M059J (cell line): ENCODE data around the gene GABRG3. TPM values are rescaled to one million over a fixed set of nuclear protein-coding genes. Genes with fewer than 3 reads are reported as not detected.

Source experiments
- DNase-seq: peaks from one replicate; pipeline ENCODE4 v3.0.0-alpha.2; 2012; ENCODE audit warnings: low read depth
- total RNA-seq: library from RNA; depleted of rRNA; stranded (reverse); fragments of >200 nt; shearing (Covaris generic); gene quantifications from 2 replicates; pipeline ENCODE4 v1.2.3, GENCODE V29; 2014; rRNA removed

GABRG3 gene
- total RNA-seq, result not detected in 2 replicates

DNA sequence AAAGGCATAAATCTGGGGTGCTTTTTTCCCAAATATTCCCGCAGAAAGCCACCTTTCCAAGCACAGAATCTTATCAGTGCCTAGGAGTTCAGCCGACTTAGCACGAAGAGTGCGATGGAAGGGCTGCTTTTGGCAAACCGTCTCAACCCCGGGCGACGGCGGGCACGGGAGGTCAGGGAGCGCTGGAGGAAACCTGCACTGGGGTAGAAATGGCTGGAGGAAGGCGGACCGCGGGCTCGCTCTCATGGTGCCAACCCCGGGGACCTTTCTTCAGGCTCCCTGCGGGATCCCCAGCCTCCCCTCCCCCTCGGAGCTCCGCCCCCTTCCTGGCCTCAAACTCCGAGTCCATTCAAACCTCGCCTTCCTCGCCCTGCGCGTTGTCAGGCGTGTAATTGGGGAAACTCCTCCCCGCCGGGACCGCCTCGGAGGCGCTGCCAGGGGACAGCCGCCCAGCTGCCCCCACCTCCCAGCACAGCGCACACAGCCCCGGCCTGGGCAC is at the start of gene GABRG3:
Gene GABRG3 (plus strand): TSS at position 470 of the 499 bp plus-strand sequence.
- DNase-seq, result no peak

DNA sequence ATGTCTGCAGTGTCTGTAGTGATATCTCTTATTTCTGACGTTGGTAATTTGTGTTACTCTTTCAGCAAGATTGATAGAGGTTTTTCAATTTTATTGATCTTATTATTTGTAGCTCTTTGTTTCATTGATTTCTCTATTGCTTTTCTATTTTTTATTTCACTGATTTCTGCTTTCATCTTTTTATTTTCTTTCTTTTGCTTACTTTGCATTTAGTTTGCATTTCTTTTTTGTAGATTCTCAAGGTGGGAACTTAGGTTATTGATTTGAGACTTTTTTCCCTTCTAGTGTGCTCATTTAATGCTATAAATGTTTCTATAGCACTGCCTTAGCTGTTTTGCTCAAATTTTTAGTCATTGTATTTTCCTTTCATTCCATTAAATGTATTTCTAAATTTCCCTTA is 49.5 kb upstream of the GABRG3 start:
- DNase-seq, result no peak

DNA sequence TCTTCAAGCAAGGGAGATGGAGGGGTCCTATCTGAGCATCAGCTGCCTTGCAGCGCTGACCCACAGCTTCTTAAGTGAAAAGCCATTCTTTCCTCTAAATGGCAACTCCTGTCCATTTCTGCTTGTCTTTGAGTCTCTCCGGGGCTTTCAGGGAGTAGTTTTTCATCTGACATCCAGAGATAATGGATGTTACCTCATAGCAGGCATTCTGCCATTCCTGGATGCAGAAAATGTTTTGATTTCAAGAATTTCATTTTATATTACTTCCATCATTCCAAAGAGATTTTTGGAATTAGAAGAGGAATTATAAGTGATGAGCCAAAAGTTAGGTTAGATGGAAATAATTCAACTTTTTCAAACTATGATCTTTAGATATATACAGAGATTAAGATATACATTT is 44.9 kb upstream of the GABRG3 start:
- DNase-seq, result no peak

DNA sequence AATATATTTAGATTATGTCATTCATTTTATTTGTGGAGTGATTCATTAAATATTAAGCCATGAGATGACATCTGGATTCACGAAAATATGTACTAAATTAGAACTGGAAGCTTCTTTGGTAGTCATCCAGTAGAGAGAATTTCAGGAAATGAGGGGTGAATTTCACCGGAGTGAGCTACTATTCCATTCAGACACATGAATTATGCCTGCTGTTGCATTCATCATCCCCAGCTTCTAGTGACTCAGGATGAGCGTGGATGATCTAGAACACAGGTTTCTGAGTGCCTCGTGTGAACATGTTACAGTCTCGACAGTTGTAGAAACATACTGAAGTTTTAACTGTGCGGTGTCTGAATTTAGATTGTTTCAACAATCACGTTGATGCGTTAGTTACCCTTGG is 42.9 kb upstream of the GABRG3 start:
- DNase-seq, result no peak

DNA sequence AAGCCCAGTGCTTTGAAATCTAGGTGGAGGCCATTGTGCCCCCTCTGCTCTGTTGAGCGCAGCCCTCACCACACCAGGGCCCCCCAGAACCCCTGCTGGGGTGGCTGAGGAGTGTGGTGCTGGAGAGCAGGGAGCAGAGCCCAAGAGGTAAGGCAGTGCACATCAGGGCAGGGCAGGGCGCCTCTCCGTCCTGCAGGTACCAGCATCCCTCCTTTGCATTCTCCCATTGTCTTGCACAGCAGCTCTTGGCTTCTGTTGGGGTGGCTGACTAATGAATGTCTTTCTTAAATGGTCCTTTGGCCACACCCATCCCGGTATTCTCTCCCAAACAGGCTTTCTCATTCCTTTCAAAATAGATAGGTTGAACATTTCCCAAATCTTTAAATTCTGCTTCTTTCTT is 41.4 kb upstream of the GABRG3 start:
- DNase-seq, result no peak

DNA sequence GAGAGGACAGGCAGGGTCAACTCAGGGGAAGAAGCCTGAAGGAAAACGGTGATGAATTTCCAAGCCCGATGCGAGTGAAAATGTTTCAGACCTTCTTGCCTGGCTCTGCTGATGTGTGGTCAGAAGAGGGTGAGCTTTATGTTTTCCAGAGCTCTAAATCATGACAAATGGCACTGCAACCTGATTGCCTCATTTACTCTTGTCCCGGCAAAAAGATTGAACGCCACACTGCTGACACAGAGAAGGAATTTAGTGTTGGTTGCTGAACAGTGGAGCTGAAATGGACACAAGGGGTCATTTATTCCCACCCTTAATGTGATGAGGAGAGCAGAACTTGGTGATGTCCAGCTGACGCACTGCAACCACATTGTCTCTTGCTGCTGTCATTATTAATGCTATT is 36.1 kb upstream of the GABRG3 start:
- no peak for DNase-seq

DNA sequence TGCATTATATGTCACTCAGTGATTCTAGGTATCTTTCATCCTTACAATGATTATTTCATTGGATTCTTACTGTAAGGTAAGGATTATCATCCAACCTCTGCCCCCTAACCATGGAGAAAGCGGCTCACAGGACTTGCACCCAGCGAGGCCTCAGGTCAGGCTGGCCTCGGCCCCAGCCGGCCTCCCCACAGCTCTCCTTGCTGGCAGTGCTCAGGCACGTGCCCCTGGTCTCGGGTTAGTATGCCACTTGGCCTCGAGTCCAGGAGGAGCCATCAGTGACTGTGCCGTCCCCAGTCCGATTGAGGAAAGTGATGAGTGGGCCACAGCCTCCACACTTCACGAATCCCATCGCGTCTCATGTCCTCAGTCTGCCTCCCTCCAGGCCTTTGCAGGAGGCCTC is 35.7 kb upstream of the GABRG3 start:
- no peak for DNase-seq

DNA sequence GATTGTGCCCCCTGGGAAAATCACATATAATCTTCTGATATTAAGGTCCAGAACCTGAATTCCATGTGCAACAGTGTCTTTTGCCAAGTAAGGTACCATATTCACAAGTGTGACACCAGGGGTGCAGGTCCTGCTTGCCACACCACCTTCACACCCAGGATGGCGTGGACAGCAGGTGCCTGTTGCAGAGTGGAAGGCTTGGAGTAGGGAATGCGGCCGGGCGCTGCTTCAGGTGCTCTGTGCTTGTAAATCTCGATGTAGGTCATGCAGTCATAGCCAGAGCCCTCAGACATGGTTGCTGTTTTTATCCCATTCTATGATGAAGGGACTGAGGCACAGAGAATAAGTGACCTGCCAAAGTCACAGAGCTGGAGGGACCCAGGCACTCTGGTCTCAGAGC is 34.5 kb upstream of the GABRG3 start:
- DNase-seq, result no peak

DNA sequence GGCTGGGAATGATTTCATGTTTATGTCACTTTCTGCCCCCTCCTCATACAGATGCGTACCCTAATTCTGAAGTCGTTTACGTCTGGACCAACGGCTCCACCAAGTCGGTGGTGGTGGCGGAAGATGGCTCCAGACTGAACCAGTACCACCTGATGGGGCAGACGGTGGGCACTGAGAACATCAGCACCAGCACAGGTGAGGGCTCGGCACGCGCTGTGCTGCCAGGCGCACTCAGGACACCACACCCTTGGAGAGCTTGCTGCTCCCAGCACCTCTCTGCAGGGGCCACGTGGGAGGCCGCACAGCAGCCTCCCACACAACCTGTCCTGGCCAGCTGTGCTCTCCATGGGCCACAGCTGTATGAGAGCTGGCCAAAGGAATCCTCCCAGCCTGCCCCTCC is 33.8 kb upstream of the GABRG3 start:
- no peak for DNase-seq

DNA sequence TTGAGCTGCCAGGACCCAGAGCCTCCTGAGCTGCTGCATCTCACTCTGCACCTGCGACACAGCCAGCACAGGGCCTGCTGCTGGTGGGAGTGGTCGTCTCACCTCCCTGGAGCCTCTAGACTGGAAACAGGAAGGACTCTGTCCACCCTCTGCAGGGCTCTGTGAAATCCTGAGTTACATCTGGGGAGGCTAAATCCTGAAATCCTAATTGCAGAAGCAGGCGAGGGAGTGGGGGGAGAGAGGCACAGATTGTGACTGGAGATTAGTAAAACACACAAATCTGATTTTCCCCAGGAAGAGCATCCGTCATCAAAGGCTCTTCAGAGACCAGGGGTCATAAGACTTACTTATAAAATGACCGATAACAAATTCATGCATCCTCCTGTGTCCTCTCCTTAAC is 31.6 kb upstream of the GABRG3 start:
- no peak for DNase-seq

DNA sequence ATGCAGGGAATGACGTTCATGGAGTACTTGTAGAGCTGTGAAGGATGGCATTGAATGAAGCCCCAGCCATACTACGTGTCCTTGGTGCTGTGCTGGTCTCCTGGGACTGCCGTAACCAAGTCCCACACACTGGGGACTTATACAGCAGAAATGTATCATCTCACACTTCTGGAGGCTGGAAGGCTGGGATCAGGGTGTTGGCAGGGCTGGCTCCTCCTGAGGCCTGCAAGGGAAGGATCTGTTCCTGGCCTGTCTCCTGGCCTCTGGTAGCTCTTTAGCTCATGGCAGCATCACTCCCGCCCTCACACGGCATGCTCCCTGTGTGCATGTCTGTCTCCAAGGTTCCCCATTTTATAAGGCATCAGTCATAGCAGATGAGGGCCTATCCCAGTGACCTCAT is 29.5 kb upstream of the GABRG3 start:
- no peak for DNase-seq

DNA sequence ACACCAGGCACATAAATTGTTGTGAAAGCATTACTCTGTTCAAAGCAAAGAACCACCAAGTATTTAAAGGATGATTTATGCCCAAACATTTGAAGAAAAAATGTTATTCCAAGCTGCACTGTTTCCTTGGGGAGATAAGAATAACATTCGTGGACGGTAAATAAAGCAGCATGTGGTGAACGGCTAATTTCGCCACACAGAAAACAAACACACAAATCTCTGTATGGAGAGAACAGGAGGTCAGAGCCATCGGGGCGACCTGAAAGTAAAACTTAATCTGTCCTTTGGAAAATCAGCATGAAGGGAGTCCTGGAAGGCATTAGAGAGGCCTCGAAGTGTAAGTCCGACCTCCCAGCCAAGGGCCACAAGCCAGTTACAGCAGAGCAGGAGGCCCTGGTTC is 27.1 kb upstream of the GABRG3 start:
- no peak for DNase-seq

DNA sequence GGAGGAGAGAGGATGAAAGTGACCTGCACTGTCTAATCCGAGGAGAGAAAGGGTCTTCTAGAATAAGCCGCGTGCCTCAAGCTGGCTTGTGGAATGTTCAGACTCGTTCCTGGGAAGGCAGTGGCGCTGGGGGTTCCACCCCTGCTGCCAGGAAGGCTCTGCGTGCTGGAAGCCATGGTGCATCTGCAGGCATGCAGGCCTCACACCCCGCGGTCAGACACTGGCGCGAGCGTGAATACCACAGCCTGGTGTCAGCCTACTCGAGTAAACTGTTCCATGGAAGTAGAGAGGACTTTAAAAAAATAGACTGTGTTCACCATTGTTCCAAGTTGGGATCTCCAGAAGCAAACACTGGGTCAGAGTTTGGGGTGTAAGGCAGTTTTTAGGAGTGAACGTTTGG is 25.9 kb upstream of the GABRG3 start:
- DNase-seq, result no peak

DNA sequence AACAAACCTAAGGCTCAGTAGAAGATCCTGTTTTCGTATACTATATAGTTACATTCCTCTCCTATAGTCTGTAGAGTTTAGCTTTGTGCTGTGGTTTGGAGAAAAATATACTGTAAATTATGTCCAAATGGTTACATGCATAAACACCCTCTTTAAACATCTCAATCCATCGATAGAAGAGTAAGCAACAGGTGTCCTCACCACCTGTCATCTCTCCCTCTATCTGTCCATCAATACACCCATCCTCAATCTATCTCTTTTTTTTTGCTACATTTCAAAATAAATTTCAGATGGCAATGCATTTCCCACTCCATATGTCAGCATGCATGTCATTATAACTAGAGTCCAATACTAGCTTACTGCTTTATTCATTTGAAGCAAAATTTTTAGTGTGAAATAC is 21.0 kb upstream of the GABRG3 start:
- DNase-seq, result no peak

DNA sequence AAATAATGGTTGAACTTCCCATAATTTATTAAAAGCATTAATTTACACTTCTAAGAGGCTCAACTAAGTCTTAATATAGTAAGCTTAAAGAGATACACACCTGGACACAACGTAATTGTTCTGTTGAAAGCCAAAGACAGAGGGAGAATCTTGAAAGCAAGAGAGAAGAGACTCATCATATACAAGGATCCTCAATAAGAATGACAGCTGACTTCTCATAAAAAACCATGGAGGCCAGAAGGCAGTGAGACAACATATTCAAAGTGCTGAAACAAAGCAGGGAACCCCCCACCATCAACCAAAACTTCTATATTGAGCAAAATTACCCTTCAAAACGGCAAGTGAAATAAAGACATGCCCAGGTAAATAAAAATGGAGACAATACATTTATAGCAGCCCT is 16.6 kb upstream of the GABRG3 start:
- no peak for DNase-seq

DNA sequence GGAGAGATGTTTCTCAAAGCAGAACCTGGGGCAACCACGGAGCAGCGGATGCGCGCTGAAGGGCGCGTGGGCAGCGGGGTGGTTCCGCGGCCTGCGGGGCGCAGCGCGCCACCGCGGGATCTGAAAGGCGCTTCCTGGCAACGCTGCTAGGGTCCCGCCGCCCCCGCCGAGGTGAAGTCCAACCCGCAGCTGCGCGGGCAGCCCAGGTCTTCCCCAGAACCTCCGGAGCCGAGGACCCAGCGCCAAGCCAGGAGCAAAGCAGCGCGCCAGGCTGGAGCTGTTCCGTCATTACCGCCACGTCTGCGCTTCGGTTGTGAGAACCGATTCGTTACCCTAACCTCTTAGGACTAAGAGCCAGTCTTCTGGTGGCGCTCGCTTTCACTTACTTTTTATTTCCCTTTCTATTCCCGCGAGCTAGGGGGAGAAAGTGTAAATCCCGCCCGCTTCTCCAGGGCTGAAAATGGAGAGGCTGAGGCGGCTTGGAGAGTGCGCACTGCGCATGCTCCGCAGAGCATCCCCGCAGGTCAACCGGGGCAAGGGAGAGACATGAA is 3.2 kb upstream of the GABRG3 start:
- DNase-seq, result no peak

DNA sequence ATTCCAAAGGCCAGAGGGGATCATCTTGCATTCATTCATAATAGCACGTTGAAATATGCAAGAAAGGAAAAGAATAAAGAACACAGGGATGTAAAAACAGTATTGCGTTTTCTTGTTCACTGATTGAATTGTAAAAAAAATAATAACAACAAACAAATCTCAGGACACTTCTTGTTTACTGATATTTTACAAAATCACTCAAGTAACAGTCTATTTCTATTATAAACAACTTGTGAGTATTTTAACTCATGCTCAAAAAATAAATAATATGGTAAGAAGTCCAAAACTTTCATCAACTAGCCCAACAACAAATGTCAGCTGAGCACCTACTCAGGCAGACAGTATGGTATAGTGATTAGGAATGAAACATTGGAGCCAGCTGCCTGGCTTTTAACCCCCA is 2.2 kb upstream of the GABRG3 start:
- no peak for DNase-seq

DNA sequence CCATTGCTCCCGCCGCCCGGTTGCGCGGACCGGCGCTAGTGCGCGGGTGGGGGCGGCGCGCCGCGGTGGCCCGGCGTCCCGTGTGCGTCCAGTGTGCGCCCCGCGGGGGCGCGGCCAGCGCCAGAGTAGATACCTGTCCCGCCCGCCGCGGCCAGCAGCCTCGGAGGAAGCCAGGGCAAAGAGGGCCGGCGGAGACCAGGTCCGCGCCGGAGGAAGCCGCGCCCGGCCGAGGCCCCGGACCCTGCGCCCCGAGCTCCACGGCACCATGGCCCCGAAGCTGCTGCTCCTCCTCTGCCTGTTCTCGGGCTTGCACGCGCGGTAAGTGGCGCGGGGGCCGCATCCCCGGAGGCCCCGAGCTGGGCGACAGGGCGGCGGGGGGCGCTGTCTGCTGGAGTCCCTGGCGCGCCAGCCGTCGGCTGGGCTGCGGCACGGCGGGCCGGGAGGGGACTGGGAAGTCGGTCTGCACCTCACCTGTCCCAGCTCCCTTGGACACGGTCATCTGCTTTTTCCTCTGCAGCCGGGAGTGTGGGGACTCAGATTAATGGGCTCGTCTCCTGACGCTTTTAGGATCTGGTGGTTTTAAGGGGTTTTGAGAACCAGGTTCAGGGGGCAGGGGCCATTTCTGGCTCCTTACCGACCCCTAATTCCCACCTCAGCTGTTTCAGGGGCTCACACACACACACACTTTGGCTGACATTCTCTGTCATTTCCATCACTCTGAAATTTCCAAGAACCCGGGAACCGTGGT is 464 bp downstream of the GABRG3 start:
- DNase-seq, result no peak

DNA sequence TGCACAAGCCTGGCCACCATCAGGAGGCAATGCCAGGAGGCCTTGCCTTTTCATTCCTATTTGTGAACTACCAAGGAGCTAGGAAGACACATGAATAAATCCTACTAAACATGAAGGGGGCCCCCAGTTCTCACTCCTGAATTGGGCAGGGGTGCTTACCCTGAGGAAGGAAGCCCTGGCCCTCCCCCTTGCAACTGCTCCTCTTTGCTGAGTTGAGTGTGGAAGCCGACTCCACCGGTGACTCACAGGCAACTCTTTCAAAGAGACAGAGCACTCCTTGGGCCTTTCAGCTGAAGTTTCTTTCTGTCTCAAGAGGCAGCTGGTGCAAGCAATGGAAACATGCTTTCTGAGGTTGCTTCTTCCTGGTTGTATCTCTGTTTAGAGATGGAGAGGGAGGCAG is 1.7 kb downstream of the GABRG3 start:
- no peak for DNase-seq

DNA sequence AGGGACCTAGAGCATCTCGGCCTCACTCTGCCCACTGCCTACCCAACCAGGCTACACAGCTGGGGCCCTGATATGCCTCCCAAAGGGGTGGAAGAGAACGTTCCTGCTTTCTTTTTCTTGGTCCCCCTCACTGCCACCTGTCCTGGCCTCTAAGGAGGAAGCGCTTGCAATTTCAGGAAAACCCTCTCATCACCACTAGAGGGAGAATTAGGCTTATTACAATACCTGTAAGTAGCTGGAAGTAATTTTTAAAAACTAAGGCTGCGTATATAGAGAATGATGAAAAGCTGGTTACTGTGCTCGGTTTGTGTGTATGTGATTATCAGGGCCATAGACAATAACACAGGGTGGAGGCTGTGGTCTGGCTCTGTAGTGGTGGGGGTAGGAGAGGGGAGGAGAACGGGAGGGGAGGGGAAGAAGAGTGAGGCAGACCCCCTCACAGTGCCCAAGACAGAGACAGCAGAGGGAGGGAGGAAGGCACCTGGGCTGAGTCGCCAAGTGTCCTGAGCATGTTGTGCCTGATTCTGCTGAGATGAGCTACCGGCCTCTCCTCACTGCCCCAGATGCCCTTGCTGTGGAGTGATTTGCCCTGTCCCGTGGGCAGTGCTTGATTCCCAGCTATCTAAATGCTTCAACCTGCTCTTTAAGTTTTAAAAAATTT is 3.3 kb downstream of the GABRG3 start:
- no peak for DNase-seq

DNA sequence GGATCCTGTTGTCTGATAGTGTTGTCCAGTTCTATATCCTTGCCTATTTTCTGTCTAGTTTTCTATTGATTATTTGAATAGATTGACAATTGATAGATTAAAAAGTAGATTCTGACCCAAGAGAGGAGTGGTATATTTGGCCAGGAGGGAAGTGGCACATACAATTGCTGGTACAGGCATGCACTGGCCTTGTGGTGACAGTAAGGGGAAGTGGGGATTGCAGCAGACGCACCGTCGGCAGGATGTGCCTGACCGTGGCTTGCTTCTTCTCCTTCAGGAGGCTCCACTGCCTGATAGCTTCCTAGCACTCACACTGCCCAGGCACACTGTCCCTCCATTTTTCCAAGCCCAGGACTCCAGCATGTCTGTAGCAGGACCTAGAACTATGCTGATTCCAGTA is 10.5 kb downstream of the GABRG3 start:
- no peak for DNase-seq

DNA sequence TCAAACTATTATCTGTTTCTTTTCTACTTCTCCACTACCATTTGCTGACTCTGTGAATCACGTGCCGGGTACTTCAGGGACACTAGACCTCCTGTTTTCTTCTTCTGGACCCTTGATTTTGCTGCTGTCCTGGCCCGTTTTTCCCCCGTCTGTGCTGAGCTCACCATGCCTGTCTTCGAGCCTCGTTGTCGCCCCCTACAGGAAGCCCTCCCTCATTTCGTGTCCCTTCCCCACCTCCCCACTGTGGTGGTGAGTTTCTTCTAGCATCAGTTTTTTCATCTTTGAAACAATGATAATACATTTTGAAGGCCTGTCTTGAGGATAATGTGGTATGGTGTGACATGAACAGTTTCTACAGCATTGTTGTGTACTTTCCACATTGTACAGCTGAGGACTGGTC is 12.8 kb downstream of the GABRG3 start:
- DNase-seq, result no peak

DNA sequence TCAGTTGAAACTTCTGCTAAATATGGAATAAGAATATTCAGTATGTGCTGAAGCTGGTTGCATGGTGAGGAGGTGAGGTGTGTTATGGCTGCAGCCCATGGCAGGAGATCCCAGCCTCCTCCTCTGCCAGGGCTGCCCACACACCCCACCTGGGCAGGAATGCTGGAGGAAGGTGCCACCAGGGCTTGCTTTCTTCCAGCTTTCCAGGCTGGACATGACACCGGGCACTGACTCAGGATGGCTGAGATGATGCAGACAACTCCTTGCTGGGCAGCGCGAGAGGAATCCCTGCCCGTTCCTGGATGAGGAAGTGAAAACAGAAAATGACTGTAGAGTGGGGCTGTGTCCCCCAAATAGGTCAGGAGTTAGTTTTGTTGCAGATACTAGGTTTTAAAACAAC is 14.1 kb downstream of the GABRG3 start:
- DNase-seq, result no peak
